ENCODE data around the gene EPO. TPM values are rescaled to one million over a fixed set of nuclear protein-coding genes. Genes with fewer than 3 reads are reported as not detected.

The EPO gene
- total RNA-seq, 1 experiment from 2014 or later, result 0.30 TPM

GRCh38 chr7:100687261-100687660 is 33.0 kb upstream of the EPO start:
- intact Hi-C loops (cut with micrococcal nuclease), result no loop called here
- H3K9me3 ChIP-seq (ENCODE audit: control insufficient read depth in 1 of 2, insufficient read depth in 1 of 2, low read depth in 1 of 2, low read length in 2 of 2), result no peaks in the 10 kb centered on the region
- TF ChIP-seq SRF (IDR thresholded peaks at IDR 0.05; ENCODE audit: low read depth), result no peak
- TF ChIP-seq ZBTB33 (IDR thresholded peaks at IDR 0.05; ENCODE audit: extremely low read depth, insufficient replicate concordance, low read length), result no peak
- TF ChIP-seq REST (IDR thresholded peaks at IDR 0.05; ENCODE audit: low read depth), result no peak
- no peak for TF ChIP-seq YY1 (IDR thresholded peaks at IDR 0.05; ENCODE audit: extremely low read depth, insufficient replicate concordance, low read depth, low read length)
- no peak for TF ChIP-seq MAX (IDR thresholded peaks at IDR 0.05)
- no peak for TF ChIP-seq EZH2phosphoT487 (IDR thresholded peaks at IDR 0.05; ENCODE audit: borderline replicate concordance)
- no peak for TF ChIP-seq POLR2AphosphoS5 (IDR thresholded peaks at IDR 0.05; ENCODE audit: low read depth, low read length)
- no peak for TF ChIP-seq EGR1 (IDR thresholded peaks at IDR 0.05; ENCODE audit: low read depth)
- H3K4me2 ChIP-seq (ENCODE audit: low read length), result no peak overlapping the region
- ChIA-PET CTCF (no interaction called here), POLR2A (interaction anchor here (0.6 kb wide), 1 partner anchor 185 kb away, joined by 3 read pairs; no protein-coding TSS in a partner anchor), RAD21 (ENCODE audit: low non-redundant PET in 1 of 2, low total read pairs in 2 of 2, uncharacterized antibody in 2 of 2, unreplicated experiment in 2 of 2) (no interaction called here)
- no peak overlapping the region for H3K27ac ChIP-seq (ENCODE audit: low read depth, low read length)
- no peak overlapping the region for H3K4me3 ChIP-seq (replicated peaks in 1 of 2; ENCODE audit: low read depth in 1 of 2, low read length in 2 of 2)
- no peak overlapping the region for H2AFZ ChIP-seq (ENCODE audit: low read depth, low read length, poor library complexity, severe bottlenecking)
- BruUV-seq (replicated peaks), result no TSS peak
- peaks cover 8 to 16% of the 10 kb centered on the region in 2 experiments; a peak in 3 of 4 replicates for H3K4me1 ChIP-seq (ENCODE audit: control insufficient read depth in 1 of 2, insufficient read depth in 2 of 2, low read length in 2 of 2)
- no peaks in the 10 kb centered on the region for H3K27me3 ChIP-seq (ENCODE audit: insufficient read depth, low read length)
- H4K20me1 ChIP-seq (ENCODE audit: insufficient read depth), result no peaks in the 10 kb centered on the region
- H3K36me3 ChIP-seq (ENCODE audit: control insufficient read depth in 1 of 2, insufficient read depth in 2 of 2, low read length in 2 of 2), result peaks cover 25 to 28% of the 10 kb centered on the region in 2 experiments; a peak in 3 of 4 replicates
- peaks cover 50% of the 10 kb centered on the region for H3K79me2 ChIP-seq (ENCODE audit: insufficient read depth, low read length)
- H3K9ac ChIP-seq (ENCODE audit: low read length), result no peak overlapping the region
- no peaks in the 10 kb centered on the region for H3K9me2 ChIP-seq (ENCODE audit: insufficient read depth)
- DNase-seq (ENCODE audit: low read depth, low spot score) (no peak), ATAC-seq (no peak)
